Lung microvascular endothelial cell (primary cell): ENCODE data around the gene TMEM171. TPM values are rescaled to one million over a fixed set of nuclear protein-coding genes. Genes with fewer than 3 reads are reported as not detected.

Experiments used
- DNase-seq, 2 donors: peaks; one replicate each; pipeline versions ENCODE4 v3.0.0 to v3.0.0-alpha.2; 2010; ENCODE audit warnings: low read depth in 2 of 2
- total RNA-seq: library from RNA; depleted of rRNA; stranded (reverse); fragments of >200 nt; gene quantifications from 2 replicates; pipeline ENCODE4 v1.2.1, GENCODE V29; 2014

Gene TMEM171
- total RNA-seq, 1 donor from 2014 or later = 0.40 TPM

DNA sequence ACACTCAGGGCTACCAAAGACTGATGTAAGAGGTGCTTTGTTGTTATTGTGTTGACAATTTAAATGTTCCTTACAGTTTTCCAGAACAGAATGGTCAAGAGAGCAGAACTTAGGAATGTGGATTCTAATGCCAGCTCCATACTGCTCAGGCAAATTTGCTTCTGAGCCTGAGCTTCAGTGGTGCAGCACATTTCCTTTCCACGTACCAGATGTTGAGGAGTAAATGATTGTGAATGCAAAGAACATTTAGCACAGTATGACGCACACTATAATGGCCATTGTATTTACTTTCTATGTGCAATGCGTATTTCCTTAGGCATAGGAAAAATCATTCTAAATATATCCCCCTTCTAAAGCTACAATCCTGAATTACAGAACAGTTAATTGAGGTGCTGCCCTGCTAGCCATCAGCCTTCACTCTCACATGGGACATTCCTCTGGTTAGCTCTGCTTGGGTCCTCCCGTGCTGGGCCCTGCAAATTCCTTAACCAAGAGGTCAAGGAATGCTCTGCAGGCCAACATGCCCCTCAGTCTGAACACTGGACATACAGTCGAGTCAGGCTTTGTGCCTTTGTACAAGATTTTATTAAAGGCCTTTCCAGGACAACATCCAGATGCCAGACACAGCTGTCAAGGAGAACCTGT is 31.5 kb downstream of the TMEM171 start:
- no peak for DNase-seq

- DNase-seq = no peak
These were observed 32.3 kb downstream of the TMEM171 start for GRCh38 chr5:73152411-73153388.

GRCh38 chr5:73153513-73153912 is 33.1 kb downstream of the TMEM171 start:
- DNase-seq = no peak

- peak in 1 of 2 donors; percentile 32 for DNase-seq
These were observed 34.0 kb downstream of the TMEM171 start for GRCh38 chr5:73154208-73155006.

- peak in 1 of 2 donors; percentile 5 for DNase-seq
These were observed 35.2 kb downstream of the TMEM171 start for GRCh38 chr5:73155271-73156222.

DNA sequence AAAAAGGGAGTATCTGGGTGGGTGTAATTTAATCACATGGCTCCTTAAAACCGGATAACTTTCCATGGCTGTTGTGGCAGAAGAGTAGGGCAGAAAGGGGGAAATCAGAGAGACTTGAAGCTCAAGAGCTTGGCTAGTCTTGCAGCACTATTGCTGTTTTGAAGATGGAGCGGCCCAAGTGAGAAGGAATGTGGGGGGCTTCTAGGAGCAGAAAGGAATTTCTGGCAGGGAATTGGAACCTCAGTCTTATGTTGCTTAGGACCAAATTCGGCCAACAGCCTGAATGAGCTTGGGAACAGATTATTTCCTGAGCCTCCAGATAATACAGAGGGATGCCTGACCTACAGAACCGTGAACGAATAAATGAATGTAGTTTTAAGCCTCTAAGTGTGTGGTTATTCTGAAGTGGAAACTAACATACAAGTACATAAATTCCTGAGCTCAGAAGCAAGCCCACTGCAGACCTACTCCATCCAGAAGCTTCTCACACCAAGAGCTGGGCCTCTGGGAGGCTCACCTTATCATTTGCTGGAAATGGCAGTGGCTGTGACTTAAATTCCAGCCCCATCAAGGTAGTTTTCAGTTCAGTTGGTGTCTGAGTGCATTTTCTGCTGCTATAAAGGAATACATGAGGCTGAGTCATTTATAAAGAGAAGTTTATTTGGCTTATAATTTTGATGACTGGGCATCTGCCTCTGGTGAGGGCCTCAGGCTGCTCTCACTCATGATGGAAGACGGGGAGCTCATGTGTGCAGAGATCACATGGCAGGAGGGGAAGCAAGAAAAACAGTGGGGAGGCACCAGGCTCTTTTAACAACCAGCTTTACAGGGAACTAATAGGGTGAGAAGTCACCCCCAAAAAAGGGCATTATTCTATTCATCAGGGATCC is 37.3 kb downstream of the TMEM171 start:
- DNase-seq = no peak

GRCh38 chr5:73158313-73158712 is 37.9 kb downstream of the TMEM171 start:
- DNase-seq = no peak

DNA sequence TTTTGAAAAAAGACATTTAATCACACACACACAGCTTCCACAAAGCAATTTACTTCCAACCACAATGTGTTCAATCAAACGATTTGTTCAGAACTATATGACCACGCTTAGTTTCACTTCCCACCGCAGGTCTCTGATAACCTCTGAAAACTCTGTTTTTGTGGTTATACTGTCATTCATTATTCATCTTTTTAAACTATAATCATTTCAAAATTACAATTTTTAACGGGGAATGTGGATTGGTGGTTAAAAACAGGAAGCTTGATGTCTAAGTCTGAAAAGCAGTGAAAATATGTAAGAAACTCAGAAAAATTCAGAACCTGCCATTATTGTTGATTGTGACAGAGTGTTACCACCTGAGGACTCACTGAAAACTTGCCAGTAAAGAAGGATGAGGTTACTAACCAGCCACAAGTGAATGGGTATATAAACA is 39.9 kb downstream of the TMEM171 start:
- no peak for DNase-seq

DNA sequence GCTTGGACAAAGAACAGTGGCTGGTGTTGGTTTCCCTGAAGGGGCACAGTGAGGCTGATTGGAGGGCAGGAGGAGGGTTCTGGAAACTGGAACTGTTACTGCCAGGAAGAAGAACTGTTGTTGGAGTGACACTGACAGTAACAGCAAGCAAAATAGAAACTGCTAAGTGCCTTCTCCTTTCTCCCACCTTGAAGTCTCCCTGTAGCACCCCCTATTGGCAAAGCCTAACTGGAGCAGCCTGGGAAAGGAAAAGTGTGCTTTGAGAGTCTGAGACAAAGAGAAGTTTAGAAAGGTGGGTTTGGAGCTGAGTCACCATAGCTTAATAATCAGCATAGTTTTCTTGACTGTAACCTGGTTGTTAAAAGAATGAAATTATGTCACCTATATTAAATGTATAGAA is 50.1 kb downstream of the TMEM171 start:
- peak; percentile 33 to 58 for DNase-seq

DNA sequence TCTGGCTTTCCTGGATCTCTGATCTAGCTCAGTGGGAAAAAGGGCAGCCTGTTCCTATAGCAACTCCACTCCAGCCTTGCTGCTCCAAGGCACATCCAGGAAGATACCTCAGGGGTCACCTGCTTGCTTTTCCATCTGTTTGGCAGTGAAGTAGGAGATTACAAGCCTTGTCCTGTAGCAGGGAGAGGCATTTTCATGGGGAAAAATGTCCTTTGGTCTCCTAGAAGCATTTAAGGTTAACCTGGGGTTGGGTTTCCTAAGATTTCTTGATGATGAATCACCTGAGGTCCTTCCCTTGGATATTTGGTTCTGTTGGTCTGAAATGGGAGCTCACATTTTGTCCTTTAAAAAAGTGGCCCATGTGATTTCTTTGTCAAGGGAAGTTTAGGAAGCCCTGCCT is 51.1 kb downstream of the TMEM171 start:
- DNase-seq = no peak

DNA sequence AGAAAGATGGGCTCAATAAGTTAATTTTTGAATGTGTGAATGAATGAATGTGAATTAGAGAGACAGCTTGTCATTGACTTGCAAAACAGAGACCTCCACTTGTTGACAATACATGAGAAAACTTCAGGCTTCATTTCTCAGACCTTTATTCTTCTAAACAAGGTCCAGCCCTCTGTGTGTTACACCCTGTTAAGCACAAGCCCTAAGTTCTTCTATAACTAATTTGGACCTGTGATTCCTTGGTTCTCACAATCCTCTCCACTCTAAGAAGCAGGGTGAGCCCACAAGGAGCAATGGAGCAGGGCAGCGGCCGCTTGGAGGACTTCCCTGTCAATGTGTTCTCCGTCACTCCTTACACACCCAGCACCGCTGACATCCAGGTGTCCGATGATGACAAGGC is 52.6 kb downstream of the TMEM171 start, which contains the start of gene TMEM174:
TMEM174 (plus strand) TSS at position 243 of the 400 bp plus-strand sequence; CDS start at position 294, 51 bp downstream.
- DNase-seq = no peak

DNA sequence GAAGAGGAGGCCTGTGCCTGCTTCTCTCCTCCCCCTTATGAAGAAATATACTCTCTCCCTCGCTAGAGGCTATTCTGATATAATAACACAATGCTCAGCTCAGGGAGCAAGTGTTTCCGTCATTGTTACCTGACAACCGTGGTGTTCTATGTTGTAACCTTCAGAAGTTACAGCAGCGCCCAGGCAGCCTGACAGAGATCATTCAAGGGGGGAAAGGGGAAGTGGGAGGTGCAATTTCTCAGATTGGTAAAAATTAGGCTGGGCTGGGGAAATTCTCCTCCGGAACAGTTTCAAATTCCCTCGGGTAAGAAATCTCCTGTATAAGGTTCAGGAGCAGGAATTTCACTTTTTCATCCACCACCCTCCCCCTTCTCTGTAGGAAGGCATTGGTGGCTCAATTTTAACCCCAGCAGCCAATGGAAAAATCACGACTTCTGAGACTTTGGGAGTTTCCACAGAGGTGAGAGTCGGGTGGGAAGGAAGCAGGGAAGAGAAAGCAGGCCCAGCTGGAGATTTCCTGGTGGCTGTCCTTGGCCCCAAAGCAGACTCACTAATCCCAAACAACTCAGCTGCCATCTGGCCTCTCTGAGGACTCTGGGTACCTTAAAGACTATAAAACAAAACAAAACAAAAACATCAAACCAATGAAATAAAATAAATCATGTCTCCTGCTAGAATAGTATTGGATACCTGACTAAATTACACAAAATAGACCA is 53.9 kb downstream of the TMEM171 start:
- no peak for DNase-seq

- no peak for DNase-seq
These were observed 55.9 kb downstream of the TMEM171 start for GRCh38 chr5:73176250-73176649.

DNA sequence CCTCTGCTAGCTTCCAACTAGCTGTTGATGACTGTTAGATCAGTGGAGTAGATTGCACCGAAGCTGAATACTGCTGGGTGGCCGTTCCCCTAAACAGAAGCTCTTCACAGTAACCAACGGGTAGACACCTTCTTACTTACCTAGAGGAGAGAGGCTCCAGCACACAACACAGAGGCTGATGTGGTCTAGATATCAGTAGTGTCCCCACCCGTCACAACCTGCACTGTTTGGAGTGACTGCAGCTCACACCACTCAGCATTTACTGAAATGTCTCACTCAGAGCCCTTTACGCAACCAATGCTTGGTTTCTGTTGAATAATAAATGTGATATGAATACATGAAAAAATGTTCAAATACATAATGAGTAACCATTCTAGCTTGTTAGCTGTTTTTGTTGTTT is 57.9 kb downstream of the TMEM171 start:
- DNase-seq = no peak

DNA sequence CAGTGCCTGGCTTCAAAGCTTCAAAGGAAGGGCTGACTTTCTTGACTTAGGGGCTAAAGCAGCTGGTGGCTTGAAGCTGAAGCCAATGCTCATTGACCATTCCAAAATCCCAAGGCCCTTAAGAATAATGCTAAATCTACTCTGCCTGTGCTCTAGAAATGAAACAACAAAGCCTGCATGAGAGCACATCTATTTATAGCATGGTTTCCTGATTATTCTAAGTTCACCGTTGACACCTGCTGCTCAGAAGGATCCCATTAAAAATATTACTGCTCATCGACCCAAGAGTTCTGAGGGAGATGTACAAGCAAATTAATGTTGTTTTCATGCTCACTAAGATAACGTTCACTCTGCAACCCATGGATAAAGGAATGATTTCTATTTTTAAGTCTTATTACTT is 59.4 kb downstream of the TMEM171 start:
- no peak for DNase-seq

- no peak for DNase-seq
These were observed 60.2 kb downstream of the TMEM171 start for GRCh38 chr5:73180566-73180965.
